IPS DF 6.9 (cell line): ENCODE results near the gene PHLDB3.
"Not testable (repeated sequence)": the region's sequence is repeated elsewhere in the genome, so short reads cannot be mapped to it uniquely, and the experiment has no call there.

Experiments
- DNase-seq: peaks from one replicate; pipeline ENCODE4 v3.0.0-alpha.2; 2013; ENCODE audit warnings: low read depth, low spot score
- H3K27ac ChIP-seq: one replicate; pipeline ENCODE4 v1.5.1; 2013; ENCODE audit warnings: low read length, control low read depth
- H3K27me3 ChIP-seq: 2 replicates; pipeline ENCODE4 v1.6.1; 2013; ENCODE audit warnings: mild to moderate bottlenecking, low read length; ENCODE audit not compliant: control insufficient read depth, insufficient read depth
- H3K36me3 ChIP-seq: 2 replicates; pipeline ENCODE4 v1.6.1; 2013; ENCODE audit warnings: low read length; ENCODE audit not compliant: control insufficient read depth, insufficient read depth
- H3K4me1 ChIP-seq: 2 replicates; pipeline ENCODE4 v1.6.1; 2013; ENCODE audit warnings: low read length; ENCODE audit not compliant: control insufficient read depth, insufficient read depth
- H3K4me3 ChIP-seq: 2 replicates; pipeline ENCODE4 v1.5.1; 2013; ENCODE audit warnings: mild to moderate bottlenecking, low read length
- H3K9me3 ChIP-seq: 2 replicates; pipeline ENCODE4 v1.6.1; 2013; ENCODE audit warnings: low read length, inconsistent platforms; ENCODE audit not compliant: control insufficient read depth, insufficient read depth
- WGBS: extraction: QIAGEN DNeasy Blood & Tissue Kit; methylation state at CpG from one replicate; pipeline ENCODE4 v1.1.7; 2013; ENCODE audit warnings: mixed read lengths, missing lambda C conversion rate; ENCODE audit not compliant: insufficient read length, insufficient coverage; 5-methylcytosine and 5-hydroxymethylcytosine counted together

Gene PHLDB3

DNA sequence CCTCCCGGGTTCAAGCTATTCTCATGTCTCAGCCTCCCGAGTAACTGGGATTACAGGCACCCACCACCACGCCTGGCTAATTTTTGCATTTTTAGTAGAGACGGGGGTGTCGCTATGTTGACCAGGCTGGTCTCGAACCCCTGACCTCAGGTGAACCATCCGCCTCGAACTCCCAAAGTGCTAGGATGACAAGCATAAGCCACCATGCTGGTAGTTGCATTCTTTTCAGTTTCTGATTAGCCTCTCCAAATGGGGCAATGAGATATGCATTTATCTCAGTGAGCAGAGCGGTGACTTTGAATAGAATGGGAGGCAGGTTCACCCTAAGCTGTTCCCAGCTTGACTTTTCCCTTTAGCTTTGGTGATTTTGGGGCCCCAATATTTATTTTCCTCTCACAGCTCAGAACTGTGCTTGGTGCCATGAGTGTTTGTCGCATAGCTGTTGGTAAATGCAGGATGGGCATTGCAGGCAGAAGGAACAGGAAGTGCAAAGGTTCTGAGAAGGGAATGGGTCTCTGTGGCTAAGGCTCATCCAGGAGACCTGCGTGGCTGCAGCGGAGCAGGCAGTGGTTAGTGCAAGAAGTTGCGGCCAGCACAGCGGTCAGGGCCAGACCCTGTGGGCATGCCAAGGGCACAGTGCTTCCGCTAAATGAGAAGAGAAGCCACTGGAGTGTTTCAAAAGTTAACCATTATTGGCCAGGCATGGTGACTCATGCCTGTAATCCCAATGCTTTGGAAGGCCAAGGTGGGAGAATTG is 59.8 kb downstream of the PHLDB3 start:
- Histone ChIP-seq H3K27me3 (no peaks in the 10 kb centered on the region), H3K4me3 (no peak overlapping the region), H3K9me3 (no peaks in the 10 kb centered on the region; the same call in 1 of the 2 replicates), H3K27ac (no peak overlapping the region), H3K36me3 (no peaks in the 10 kb centered on the region), H3K4me1 (no peaks in the 10 kb centered on the region)
- WGBS, result no CpG with 5 or more reads among the region's 15 CpGs
- DNase-seq, result no peak

DNA sequence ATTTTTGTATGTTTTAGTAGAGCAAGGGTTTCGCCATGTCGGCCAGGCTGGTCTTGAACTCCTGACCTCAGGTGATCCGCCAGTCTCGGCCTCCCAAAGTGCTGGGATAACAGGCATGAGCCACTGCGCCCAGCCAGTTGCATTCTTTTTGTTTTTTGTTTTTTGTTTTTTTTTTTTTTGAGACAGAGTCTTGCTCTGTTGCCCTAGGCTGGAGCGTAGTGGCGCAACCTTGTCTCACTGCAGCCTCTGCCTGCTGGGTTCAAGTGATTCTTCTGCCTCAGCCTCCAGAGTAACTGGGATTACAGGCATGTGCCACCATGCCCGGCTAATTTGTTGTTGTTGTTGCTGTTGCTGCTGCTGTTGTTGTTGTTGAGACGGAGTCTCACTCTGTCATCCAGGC is 60.5 kb downstream of the PHLDB3 start:
- not testable (repeated sequence) for H3K4me1 ChIP-seq, DNase-seq, H3K9me3 ChIP-seq, H3K27me3 ChIP-seq, H3K27ac ChIP-seq, H3K36me3 ChIP-seq, H3K4me3 ChIP-seq
- WGBS, result no CpG with 5 or more reads among the region's 9 CpGs

DNA sequence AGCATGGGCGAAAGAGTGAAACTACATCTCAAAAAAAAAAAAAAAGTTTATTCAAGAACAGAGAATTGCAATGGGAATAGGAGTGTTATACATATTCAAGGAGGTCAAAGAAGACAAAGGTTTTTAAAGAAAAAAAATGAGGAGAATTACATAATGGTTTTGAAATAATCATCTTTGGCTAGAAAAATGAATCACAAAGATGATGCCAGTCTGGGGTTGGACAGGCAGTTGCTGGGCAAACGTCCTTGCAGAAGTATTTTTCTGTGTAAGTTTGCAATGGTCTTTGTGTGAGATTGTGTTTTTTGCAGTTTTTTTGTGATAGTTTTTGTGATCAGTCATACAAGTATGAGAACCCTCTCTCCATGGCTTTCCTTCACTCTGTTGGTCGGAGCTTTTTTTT is 62.8 kb downstream of the PHLDB3 start:
- DNase-seq, result no peak
- Histone ChIP-seq H3K4me1 (no peaks in the 10 kb centered on the region), H3K36me3 (no peaks in the 10 kb centered on the region), H3K9me3 (no peaks in the 10 kb centered on the region; the same call in 1 of the 2 replicates), H3K4me3 (no peak overlapping the region), H3K27ac (no peak overlapping the region), H3K27me3 (no peaks in the 10 kb centered on the region)
- WGBS, result no CpG with 5 or more reads among the region's 3 CpGs

DNA sequence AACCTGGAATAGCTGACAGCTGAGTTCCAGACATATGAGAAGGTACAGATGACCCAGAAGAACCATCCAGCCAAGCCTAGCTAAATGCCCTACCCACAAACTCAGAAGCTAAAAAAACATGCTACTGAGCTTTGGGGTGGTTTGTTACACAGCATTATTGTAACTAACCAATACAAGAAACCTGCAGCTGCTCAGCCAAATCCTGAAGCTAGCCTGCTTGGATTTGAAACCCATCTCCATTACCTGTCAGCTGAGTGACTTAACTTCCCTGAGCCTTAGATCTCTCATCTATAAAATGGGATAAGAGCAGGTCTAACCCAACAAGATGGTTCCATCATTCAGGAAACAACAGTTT is 64.9 kb downstream of the PHLDB3 start:
- H3K9me3 ChIP-seq, result no peaks in the 10 kb centered on the region; the same call in 1 of the 2 replicates
- no peak overlapping the region for H3K4me3 ChIP-seq
- DNase-seq, result no peak
- H3K4me1 ChIP-seq, result no peaks in the 10 kb centered on the region
- H3K27me3 ChIP-seq, result no peaks in the 10 kb centered on the region
- H3K27ac ChIP-seq, result no peak overlapping the region
- H3K36me3 ChIP-seq, result no peaks in the 10 kb centered on the region

DNA sequence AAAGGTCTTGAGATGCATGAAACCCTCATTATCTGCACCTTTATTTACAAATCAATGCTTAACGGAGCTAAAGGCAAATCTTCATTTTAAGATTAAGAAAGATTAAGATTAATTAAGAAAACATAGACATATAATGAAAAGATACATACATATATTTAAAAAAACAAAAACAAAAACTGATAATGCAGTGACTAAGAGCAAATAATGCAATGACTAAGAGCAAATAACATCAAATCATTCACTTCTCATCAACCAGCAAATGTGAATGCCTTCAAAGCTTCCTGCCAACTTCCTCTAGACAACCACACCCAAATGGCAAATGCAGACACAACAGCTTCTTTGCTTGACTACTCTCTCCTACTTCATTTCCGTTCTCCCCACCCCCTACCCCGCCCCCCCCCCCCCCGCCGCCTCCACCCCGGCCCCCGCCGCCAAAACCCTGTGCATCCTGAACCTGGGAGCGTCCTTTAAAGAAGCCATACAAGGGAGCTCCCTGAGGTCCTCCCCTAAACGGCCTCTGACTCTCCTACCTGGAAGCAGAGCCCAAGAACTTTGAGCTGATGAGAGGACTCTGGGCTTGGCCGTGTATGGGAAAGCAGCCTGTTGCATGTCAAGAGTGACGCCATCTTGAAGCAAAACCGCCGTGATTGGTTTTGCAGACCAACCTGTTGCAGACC is 65.4 kb downstream of the PHLDB3 start:
- Histone ChIP-seq H3K36me3 (no peaks in the 10 kb centered on the region), H3K4me3 (no peak overlapping the region), H3K9me3 (no peaks in the 10 kb centered on the region; the same call in 1 of the 2 replicates), H3K27ac (no peak overlapping the region), H3K27me3 (no peaks in the 10 kb centered on the region), H3K4me1 (no peaks in the 10 kb centered on the region)
- WGBS, result no CpG with 5 or more reads among the region's 14 CpGs
- no peak for DNase-seq

DNA sequence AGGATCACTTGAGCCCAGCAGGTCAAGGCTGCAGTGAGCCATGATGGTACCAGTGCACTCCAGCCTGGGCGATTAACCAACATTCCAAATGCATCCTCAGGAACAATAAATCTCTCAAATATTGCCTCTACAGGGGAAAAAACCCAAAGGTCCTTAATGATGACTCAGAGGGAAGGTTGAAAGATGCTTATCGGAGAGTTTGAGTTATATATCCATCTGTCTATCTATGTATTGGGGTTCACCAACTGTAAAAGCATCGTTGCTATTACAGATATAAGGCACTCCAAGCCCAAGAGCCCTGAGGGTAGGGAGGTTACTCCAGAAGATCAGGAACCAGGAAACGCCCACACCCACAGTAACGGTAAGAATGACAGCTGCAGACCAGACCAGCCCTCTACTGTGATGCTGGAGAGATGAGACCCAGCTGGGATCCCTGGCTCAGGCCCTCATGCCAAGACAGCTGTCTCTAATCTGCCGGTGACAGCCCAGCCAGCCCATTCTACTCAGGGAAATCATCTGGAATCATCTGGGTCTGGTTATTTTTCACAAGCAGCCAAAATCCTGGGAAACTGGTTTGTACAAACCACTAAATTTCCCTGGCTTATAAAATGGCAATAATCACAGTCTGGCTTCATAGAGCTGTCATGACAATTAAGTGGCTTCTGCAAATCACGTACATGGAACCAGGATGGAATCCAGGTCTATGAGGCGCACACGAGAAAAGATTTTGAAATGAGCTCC is 66.1 kb downstream of the PHLDB3 start:
- no CpG with 5 or more reads among the region's 9 CpGs for WGBS
- no peak overlapping the region for H3K4me3 ChIP-seq
- no peak overlapping the region for H3K27ac ChIP-seq
- no peaks in the 10 kb centered on the region for H3K4me1 ChIP-seq
- H3K36me3 ChIP-seq, result no peaks in the 10 kb centered on the region
- no peaks in the 10 kb centered on the region for H3K27me3 ChIP-seq
- no peak for DNase-seq
- H3K9me3 ChIP-seq, result no peaks in the 10 kb centered on the region; the same call in 1 of the 2 replicates

DNA sequence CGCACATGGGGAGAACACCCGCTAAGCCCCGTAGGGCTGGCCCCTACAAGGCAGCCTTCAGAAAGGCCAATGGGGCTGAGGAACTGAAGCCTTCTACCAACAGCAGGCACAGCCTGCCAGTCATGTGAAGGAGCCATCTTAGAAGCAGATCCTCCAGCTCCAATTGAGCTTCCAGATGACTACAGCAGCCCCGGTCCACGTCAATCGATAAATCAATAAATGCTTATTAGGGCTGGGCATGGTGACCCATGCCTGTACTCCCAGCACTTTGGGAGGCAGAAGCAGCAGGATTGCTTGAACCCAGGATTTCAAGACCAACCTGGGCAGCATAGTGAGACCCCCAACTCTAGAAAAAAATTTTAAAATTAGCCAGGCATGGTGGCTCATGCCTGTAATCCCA is 66.8 kb downstream of the PHLDB3 start:
- no peak for DNase-seq
- Histone ChIP-seq H3K27ac (no peak overlapping the region), H3K4me3 (no peak overlapping the region), H3K9me3 (no peaks in the 10 kb centered on the region; the same call in 1 of the 2 replicates), H3K4me1 (no peaks in the 10 kb centered on the region), H3K27me3 (no peaks in the 10 kb centered on the region), H3K36me3 (no peaks in the 10 kb centered on the region)
- no CpG with 5 or more reads among the region's 6 CpGs for WGBS

DNA sequence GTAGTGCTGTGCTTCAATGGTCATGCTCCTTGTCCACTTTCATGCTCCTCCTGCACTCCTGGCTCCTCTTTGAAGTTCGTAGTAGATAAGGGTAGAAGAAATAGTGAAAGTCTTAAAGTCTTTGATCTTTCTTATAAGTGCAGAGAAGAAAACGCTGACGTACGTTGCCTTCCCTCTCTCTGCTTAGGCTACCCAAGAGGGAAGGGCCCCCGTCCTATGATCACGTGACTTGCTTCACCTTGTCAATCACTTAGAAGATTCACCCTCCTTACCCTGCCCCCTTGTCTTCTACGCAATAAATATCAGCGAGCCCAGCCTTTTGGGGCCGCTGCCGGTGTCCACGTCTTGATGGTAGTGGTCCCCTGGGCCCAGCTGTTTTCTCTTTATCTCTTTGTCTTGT is 67.3 kb downstream of the PHLDB3 start:
- H3K4me3 ChIP-seq, H3K4me1 ChIP-seq, H3K27ac ChIP-seq, H3K9me3 ChIP-seq, DNase-seq, H3K27me3 ChIP-seq, H3K36me3 ChIP-seq: not testable (repeated sequence)
- no CpG with 5 or more reads among the region's 11 CpGs for WGBS

DNA sequence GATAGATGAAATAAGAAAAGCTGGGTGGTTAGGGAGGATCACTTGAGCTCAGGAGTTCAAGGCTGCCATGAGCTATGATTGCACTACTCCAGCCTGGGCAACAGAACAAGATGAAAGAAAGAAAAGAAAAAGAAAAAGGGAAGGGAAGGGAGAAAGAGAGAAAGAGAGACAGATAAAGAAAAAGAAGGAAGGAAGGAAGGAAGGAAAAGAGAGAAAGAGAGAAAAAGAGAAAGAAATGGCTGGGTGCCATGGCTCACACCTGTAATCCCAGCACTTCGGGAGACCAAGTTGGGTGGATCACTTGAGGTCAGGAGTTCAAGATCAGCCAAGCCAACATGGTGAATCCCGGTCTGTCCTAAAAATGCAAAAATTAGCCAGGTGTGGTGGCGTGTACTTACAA is 68.8 kb downstream of the PHLDB3 start:
- WGBS, result no CpG with 5 or more reads among the region's 3 CpGs

DNA sequence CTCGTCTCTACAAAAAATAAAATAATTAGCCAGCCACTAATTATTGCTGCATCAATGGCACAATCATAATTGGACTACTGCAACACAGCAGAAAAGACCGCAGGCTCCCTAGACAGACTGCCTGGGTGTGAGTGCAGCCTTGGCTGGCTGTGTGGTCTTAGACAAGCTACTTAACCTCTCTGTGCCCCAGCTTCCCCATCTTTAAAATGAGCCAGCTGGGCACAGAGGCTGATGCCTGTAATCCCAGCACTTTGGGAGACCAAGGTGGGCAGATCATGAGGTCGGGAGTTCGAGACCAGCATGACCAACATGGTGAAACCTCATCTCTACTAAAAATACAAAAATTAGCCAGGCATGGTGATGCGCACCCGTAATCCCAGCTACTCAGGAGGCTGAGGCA is 70.9 kb downstream of the PHLDB3 start:
- H3K9me3 ChIP-seq, result no peaks in the 10 kb centered on the region
- no peak overlapping the region for H3K4me3 ChIP-seq
- no CpG with 5 or more reads among the region's 6 CpGs for WGBS
- H3K36me3 ChIP-seq, result no peaks in the 10 kb centered on the region
- no peaks in the 10 kb centered on the region for H3K4me1 ChIP-seq
- no peaks in the 10 kb centered on the region for H3K27me3 ChIP-seq
- no peak overlapping the region for H3K27ac ChIP-seq
- no peak for DNase-seq

More for the DNA sequence above, 68.8 kb downstream of the PHLDB3 start:
- DNase-seq, result no peak
- H3K9me3 ChIP-seq, result no peaks in the 10 kb centered on the region; the same call in 1 of the 2 replicates
- H3K27ac ChIP-seq, result no peak overlapping the region
- H3K36me3 ChIP-seq, result no peaks in the 10 kb centered on the region
- H3K27me3 ChIP-seq, result no peaks in the 10 kb centered on the region
- H3K4me1 ChIP-seq, result no peaks in the 10 kb centered on the region
- no peak overlapping the region for H3K4me3 ChIP-seq
